ENCODE results near the gene OXLD1.
A peak's percentile ranks its signal among the peaks of the same experiment; 100 is the strongest.
"Not testable (repeated sequence)": the region's sequence is repeated elsewhere in the genome, so short reads cannot be mapped to it uniquely, and the experiment has no call there.

Gene OXLD1

GRCh38 chr17:81648707-81649085 lies 17.7 kb downstream of the OXLD1 start:
- DNase-seq, result no peak

- DNase-seq, result no peak
These were observed 18.2 kb downstream of the OXLD1 start for GRCh38 chr17:81648013-81648706.

- DNase-seq, result no peak
These were observed 18.8 kb downstream of the OXLD1 start for GRCh38 chr17:81647640-81648012.

DNA sequence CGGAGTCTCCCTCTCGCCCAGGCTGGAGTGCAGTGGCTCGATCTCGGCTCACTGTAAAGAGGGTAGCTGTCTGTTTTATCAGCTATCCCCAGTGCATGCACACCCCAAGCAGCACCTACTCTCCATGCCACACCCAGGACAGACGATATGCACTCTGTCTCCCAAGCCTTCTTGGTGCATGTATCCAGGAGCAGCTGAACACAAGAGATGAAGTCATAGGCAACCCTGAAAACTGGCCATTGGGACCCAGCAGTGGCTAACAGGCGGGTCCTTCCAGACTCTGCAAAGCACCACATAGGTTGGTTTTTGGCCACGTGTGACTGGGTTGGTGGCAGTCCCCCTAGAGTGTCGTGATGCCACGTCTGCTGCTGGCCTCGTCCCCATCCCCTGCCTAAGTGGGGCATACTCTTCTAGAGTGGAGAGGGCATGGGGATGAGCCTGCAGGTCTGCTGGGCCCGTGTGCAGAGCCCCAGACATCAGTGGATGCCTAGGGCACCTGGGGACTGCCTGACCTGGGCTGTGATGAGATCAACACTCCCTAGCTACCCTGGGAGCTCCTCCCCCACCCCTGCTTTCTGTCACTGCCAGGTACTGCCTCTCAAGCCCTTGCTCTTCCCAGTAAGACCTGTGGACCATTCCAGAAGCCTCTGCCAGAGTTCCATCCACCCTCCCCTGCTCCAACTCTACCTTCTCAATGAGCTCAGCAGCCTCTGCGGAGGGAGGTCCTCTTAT lies 19.4 kb downstream of the OXLD1 start:
- no peak for DNase-seq

DNA sequence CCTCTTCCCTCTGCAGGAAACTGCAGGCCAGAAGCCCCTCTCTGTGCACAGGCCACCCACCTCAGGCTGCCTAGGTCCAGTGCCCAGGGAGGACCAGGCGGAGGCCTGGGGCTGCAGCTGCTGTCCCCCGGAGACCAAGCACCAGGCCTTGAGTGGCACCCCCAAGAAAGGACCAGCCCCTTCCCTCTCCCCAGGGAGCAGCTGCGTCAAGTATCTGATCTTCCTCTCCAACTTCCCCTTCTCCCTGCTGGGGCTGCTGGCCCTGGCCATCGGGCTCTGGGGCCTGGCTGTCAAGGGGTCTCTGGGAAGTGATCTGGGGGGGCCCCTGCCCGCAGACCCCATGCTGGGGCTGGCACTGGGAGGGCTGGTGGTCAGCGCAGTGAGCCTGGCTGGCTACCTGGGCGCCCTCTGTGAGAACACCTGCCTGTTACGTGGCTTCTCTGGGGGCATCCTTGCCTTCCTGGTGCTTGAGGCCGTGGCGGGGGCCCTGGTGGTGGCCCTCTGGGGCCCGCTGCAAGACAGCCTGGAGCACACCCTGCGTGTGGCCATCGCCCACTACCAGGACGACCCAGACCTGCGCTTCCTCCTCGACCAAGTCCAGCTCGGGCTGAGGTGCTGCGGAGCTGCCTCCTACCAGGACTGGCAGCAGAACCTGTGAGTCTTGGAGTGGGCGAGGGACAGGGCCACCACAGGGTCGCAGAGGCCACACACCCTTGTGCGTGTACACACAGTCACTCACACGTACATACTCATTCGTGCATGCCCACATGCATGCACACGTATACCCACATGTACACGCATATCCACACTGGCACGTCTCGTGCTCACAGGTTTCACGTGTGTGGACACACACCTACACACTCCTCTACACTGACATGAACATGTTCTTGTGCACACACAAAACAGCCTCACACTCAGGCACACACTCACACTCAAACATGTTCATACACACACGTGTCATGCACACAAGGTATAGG lies 21.1 kb downstream of the OXLD1 start:
- no peak for DNase-seq

DNA sequence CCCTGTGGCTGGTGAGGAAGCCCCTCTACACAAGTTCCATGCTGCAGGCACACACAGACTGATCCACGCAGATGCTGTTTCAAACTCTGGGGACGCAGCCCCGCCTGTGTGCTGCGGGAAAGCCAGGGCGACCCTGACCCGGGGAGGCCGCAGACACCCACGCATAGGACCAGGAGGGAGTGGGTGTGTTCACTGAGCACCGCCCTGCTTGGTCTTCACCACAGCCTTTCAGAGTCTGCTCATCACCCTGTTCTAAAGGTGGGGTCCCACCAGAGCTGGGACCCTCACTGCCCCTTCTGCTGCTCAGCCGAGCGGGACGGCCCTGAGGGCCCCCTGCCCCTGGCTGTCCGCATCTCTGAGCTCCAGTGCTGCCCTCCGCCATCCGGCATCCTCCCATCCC lies 21.9 kb downstream of the OXLD1 start:
- no peak for DNase-seq

DNA sequence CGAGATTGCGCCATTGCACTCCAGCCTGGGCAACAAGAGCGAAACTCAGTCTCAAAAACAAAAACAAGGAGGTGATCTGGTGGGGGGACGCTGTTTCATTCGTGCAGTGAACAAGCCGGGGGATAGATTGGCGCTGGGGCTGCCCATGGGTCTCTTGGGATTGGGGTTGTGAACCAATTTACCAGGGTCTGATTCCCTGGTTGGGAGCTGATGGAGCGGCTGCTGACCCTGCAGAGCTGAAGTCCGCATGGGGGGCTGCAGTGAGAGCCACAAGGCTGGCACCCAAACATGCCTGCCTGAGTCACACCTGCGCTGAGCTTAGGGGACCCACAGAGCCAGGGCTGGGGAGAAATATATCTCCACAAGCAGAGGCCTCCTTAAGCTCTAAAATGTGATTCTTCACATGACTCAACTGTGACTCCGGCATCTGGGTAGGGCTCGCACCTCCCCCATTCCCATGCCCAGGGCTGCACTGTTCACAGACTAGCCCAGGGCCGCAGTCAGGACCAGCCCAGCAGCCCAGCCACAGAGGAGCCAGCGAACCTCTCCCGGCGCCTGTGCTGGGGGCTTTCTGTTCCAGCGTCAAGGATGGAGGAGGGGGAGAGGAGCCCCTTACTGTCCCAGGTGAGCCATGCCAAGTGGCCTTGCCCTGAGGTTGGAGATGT lies 24.4 kb downstream of the OXLD1 start:
- DNase-seq, result no peak

DNA sequence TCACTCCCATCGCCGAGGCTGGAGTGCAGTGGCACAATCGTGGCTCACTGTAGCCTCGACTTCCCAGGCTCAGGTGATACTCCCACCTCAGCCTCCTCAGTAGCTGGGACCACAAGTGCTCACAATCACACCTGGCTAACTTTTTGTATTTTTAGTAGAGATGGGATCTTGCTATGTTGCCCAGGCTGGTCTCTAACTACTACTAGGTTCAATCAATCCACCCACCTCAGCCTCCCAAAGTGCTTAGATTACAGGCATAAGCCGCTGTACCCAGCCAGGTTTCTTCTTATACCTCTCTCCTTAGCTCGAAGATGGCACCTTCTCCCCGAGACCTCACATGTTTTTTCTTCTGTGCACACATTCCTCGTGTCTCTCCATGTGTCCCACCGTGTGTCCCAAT lies 26.4 kb downstream of the OXLD1 start:
- DNase-seq, result no peak

DNA sequence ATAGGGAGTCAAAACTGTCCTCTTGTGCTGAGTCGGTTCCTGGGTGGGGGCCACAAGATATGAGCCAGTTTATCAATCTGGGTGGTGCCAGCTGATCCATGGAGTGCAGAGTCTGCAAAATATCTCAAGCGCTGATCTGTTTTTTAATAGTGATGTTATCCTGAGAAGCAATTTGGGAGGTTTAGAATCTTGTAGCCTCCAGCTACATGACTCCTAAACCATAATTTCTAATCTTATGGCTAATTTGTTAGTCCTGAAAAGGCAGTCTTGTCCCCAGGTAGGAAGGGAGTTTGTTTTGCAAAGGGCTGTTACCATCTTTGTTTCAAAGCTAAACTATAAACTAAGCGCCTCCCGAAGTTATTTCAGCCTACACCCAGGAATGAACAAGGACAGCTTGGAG lies 27.7 kb downstream of the OXLD1 start:
- no peak for DNase-seq

- DNase-seq, result peak; percentile 86
These were observed 29.7 kb downstream of the OXLD1 start, which contains the start of the genes NPLOC4 and TSPAN10 for GRCh38 chr17:81636505-81637288. TSS of gene NPLOC4 (minus strand) at chr17:81637112. CDS start at chr17:81636930, 182 bp downstream. TSS of gene TSPAN10 (plus strand) at chr17:81637196. CDS start at chr17:81642413, 5,217 bp downstream.

- DNase-seq, result no peak
These were observed 30.4 kb downstream of the OXLD1 start for GRCh38 chr17:81635973-81636504.

DNA sequence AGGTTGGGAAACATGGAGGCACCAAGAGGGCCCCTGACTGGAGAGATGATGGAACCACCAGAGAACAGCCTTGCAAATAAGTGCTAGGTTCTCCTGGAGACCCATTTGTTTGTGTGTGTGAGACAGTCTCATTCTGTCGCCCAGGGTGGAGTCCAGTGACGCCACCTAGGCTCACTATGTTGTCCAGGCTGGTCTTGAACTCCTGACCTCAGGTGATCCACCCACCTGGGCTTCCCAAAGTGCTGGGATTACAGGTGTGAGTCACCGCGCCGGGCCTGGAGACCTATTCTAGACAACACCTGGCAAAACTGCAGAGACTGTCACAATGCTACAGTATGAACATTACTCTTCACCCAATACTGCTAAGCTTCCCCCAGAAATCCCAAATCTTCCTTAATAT lies 31.0 kb downstream of the OXLD1 start:
- no peak for DNase-seq

DNA sequence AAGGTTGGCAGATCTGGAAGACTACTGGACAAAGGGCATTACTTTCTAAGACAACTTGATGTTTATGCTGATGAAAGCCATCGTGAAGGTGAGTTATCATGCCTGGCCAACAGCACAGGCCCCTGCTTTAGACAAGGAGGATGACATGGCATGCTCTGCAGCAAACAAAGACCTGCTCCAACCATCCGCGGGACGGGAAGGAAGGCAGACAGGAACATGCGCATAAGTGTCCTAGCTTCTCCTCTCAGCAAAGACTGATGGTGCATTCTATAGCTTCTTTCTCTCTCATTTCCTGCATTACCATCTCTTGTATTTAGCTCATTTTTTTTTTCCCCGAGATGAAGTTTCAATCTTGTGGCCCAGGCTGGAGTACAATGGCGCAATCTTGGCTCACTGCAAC lies 34.9 kb downstream of the OXLD1 start:
- DNase-seq, result no peak

- no peak for DNase-seq
These were observed 36.1 kb downstream of the OXLD1 start for GRCh38 chr17:81630274-81630673.

- DNase-seq, result no peak
These were observed 44.8 kb downstream of the OXLD1 start for GRCh38 chr17:81621494-81622130.

DNA sequence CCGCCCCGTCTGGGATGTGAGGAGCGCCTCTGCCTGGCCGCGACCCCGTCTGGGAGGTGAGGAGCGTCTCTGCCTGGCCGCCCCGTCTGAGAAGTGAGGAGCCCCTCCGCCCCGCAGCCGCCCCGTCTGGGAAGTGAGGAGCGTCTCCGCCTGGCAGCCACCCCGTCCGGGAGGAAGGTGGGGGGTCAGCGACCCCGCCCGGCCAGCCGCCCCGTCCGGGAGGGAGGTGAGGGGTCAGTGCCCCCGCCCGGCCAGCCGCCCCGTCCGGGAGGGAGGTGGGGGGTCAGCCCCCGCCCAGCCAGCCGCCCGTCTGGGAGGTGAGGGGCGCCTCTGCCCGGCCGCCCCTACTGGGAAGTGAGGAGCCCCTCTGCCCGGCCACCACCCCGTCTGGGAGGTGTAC lies 48.1 kb downstream of the OXLD1 start:
- not testable (repeated sequence) for DNase-seq

GRCh38 chr17:81616877-81617276 lies 49.5 kb downstream of the OXLD1 start:
- DNase-seq, result no peak

- DNase-seq, result no peak
These were observed 50.9 kb downstream of the OXLD1 start for GRCh38 chr17:81615401-81615930.
